Loucy (cell line): Measurements from ENCODE around the gene SHROOM3.

Experiments
- H2AFZ ChIP-seq: fragments of 200-600 bp; sonication (generic); 2 replicates; pipeline ENCODE4 v1.6.0; 2016; ENCODE audit warnings: antibody characterized with exemption, mild to moderate bottlenecking, low read length, moderate library complexity
- H3F3A ChIP-seq: fragments of 200-600 bp; 2 replicates; pipeline ENCODE4 v1.6.0; 2016; ENCODE audit warnings: antibody characterized with exemption, low read depth, mild to moderate bottlenecking
- H3K27me3 ChIP-seq: fragments of 200-600 bp; sonication (generic); 2 replicates; pipeline ENCODE4 v1.6.1; 2014; ENCODE audit warnings: low read length, mild to moderate bottlenecking; ENCODE audit not compliant: insufficient read depth, poor library complexity, severe bottlenecking
- H3K36me3 ChIP-seq: fragments of 200-600 bp; sonication (generic); 2 replicates; pipeline ENCODE4 v1.6.1; 2016; ENCODE audit warnings: low read length; ENCODE audit not compliant: insufficient read depth
- H3K4me1 ChIP-seq: fragments of 200-600 bp; sonication (generic); 2 replicates; pipeline ENCODE4 v1.5.1; 2014; ENCODE audit warnings: low read length, mild to moderate bottlenecking; ENCODE audit not compliant: insufficient read depth, poor library complexity, severe bottlenecking
- H3K4me2 ChIP-seq: fragments of 200-600 bp; sonication (generic); 2 replicates; pipeline ENCODE4 v1.6.0; 2014; ENCODE audit warnings: antibody characterized with exemption, low read length, low read depth, mild to moderate bottlenecking; ENCODE audit not compliant: poor library complexity, severe bottlenecking
- H3K4me3 ChIP-seq: fragments of 200-600 bp; sonication (generic); 2 replicates; pipeline ENCODE4 v1.5.1; 2014; ENCODE audit warnings: low read length, mild to moderate bottlenecking, mixed read lengths; ENCODE audit not compliant: poor library complexity, severe bottlenecking
- H3K79me2 ChIP-seq: fragments of 200-600 bp; sonication (generic); 2 replicates; pipeline ENCODE4 v1.6.1; 2014; ENCODE audit warnings: low read length; ENCODE audit not compliant: insufficient read depth
- H3K9ac ChIP-seq: fragments of 200-600 bp; sonication (generic); 2 replicates; pipeline ENCODE4 v1.6.0; 2014; ENCODE audit warnings: mild to moderate bottlenecking, low read depth, low read length, moderate library complexity; ENCODE audit not compliant: poor library complexity, severe bottlenecking
- H3K9me2 ChIP-seq: fragments of 200-600 bp; sonication (generic); replicated peaks from 2 replicates; pipeline ENCODE4 v1.6.1; 2016; ENCODE audit warnings: low read depth, low read length, mixed read lengths
- H3K9me3 ChIP-seq: fragments of 200-600 bp; sonication (generic); 2 replicates; pipeline ENCODE4 v1.6.1; 2014; ENCODE audit warnings: mild to moderate bottlenecking, antibody characterized with exemption, low read length, low read depth; ENCODE audit not compliant: insufficient read depth
- H4K20me1 ChIP-seq: fragments of 200-600 bp; sonication (generic); 2 replicates; pipeline ENCODE4 v1.6.0; 2014; ENCODE audit warnings: antibody characterized with exemption, low read length, mild to moderate bottlenecking; ENCODE audit not compliant: insufficient read depth, poor library complexity, severe bottlenecking
- EZH2phosphoT487 ChIP-seq: fragments of 200-600 bp; IDR thresholded peaks from 2 replicates; pipeline ENCODE4 v1.6.1; 2018; ENCODE audit warnings: antibody characterized with exemption, mild to moderate bottlenecking, moderate library complexity, borderline replicate concordance
- TF ChIP-seq, protein P1 (sequence below): fragments of 200-600 bp; sonication (generic); conservative IDR thresholded peaks from 2 replicates; pipeline ENCODE4 v1.5.1; 2014; ENCODE audit warnings: mild to moderate bottlenecking, antibody characterized with exemption, low read length

Gene SHROOM3

DNA sequence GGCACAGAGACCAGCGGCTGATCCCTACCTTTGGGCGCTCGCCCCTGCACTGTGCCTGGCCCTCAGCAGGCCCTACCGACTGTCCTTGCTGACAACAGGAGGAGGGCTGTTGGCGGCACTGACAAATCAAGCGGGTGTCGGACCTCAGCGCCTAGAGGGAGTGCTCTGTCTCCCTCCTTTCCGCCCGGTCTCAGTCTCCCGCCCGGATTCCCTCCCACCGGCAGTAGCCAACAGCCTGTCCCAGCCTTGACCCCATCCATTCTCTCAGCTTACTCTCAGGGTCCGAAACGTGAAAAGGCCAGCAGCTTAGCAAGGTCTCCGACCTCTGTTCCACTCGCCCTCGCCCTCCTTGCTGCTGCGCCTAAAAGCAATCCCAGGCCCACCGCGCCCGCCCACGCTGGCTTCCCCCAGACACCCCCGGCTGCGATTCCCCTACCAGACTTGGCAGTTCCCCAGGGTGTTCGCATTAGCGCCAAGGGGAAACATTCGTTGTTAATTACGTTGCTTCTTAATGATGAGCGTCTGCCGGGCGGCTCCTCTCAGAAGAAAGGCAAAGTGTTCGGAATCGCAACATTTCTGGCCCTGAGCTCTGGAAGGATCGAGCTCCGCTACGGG lies 366.7 kb downstream of the SHROOM3 start:
- Histone ChIP-seq H2AFZ (no peak overlapping the region), H3K4me3 (no peak overlapping the region), H3K9me3 (peaks cover 2% of the 10 kb centered on the region; the same call in 1 of the 2 replicates), H3K27me3 (no peaks in the 10 kb centered on the region), H3K36me3 (no peaks in the 10 kb centered on the region), H3K9me2 (no peaks in the 10 kb centered on the region), H3K4me1 (peaks cover 8% of the 10 kb centered on the region), H3F3A (no peaks in the 10 kb centered on the region), H4K20me1 (no peaks in the 10 kb centered on the region), H3K79me2 (no peaks in the 10 kb centered on the region), H3K4me2 (no peak overlapping the region), H3K9ac (no peak overlapping the region)
- TF ChIP-seq EZH2phosphoT487, result no peak

DNA sequence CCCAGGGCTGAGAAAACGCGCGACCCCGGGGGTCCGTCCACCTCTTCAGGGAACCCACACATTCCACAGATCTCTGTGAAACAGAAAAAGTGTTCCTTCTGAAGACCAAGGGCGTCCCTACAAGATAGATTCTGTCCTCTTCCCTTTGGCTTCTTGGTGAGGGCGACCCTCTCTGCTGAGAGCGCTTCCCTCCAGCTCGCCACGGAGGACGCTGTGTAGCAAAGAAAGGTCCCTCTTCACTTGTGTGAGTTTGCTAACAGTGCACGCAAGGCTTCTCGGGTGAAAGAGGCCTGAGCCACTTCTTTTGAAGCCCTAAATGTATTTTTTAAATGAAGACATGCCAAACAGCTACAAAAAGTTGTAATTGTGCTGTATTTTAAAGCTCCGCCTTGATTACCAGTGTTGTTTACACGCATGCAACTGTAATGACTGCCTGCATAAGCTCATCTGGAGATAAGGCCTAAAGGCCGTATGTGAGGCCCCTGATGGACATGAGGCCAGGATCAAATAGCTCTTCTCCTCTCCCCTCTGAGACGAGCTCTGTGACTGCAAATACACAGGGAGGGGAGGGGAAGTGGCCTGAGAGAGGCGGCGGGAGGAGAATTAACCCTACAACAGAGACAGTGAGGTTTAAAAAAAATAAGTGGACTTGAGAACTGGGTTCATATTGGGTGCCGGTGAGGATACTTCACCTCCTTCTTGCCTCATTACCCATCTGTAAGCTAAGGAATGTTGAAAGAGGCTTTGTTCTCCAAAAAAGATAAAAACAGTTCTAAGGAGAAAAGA lies 367.4 kb downstream of the SHROOM3 start:
- Histone ChIP-seq H3F3A (no peaks in the 10 kb centered on the region), H3K4me3 (no peak overlapping the region), H3K4me2 (no peak overlapping the region), H3K4me1 (peaks cover 8% of the 10 kb centered on the region), H4K20me1 (no peaks in the 10 kb centered on the region), H3K27me3 (no peaks in the 10 kb centered on the region), H3K79me2 (no peaks in the 10 kb centered on the region), H3K9me2 (no peaks in the 10 kb centered on the region), H3K9ac (no peak overlapping the region), H3K9me3 (peaks cover 3% of the 10 kb centered on the region; the same call in 1 of the 2 replicates), H3K36me3 (no peaks in the 10 kb centered on the region), H2AFZ (no peak overlapping the region)
- TF ChIP-seq, protein P1, sequence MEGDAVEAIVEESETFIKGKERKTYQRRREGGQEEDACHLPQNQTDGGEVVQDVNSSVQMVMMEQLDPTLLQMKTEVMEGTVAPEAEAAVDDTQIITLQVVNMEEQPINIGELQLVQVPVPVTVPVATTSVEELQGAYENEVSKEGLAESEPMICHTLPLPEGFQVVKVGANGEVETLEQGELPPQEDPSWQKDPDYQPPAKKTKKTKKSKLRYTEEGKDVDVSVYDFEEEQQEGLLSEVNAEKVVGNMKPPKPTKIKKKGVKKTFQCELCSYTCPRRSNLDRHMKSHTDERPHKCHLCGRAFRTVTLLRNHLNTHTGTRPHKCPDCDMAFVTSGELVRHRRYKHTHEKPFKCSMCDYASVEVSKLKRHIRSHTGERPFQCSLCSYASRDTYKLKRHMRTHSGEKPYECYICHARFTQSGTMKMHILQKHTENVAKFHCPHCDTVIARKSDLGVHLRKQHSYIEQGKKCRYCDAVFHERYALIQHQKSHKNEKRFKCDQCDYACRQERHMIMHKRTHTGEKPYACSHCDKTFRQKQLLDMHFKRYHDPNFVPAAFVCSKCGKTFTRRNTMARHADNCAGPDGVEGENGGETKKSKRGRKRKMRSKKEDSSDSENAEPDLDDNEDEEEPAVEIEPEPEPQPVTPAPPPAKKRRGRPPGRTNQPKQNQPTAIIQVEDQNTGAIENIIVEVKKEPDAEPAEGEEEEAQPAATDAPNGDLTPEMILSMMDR, result no peak
- TF ChIP-seq EZH2phosphoT487, result no peak

DNA sequence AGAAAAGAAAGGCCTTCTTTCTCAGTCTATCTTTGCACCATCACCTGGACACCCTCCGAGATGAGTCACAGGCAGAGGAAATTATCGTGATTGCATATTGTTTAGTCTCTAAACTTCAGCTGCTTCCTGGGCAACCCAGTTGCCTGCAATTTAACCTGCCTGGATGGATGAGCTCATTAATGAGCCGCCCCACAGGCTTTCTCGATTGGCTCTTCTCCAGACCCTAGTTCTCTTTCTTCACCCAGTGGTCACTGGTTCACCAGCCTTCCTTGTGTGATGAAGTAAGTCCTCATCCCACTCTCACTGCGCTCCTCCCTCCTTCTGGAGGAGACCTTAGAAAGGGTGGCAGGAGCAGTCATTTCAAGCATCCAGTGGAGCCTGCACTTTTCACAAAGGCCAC lies 368.5 kb downstream of the SHROOM3 start:
- Histone ChIP-seq H3K4me2 (no peak overlapping the region), H4K20me1 (no peaks in the 10 kb centered on the region), H3F3A (no peaks in the 10 kb centered on the region), H3K4me3 (no peak overlapping the region), H3K79me2 (no peaks in the 10 kb centered on the region), H3K9me2 (no peaks in the 10 kb centered on the region), H3K36me3 (no peaks in the 10 kb centered on the region), H3K9ac (no peak overlapping the region), H2AFZ (no peak overlapping the region), H3K4me1 (peaks cover 8% of the 10 kb centered on the region), H3K27me3 (no peaks in the 10 kb centered on the region), H3K9me3 (peaks cover 3% of the 10 kb centered on the region; the same call in 1 of the 2 replicates)
- no peak for TF ChIP-seq EZH2phosphoT487
- TF ChIP-seq, protein P1, result no peak
